IMR-90 (cell line): ENCODE data around the gene HNMT. TPM values are rescaled to one million over a fixed set of nuclear protein-coding genes. Genes with fewer than 3 reads are reported as not detected.

Experiments
- ATAC-seq: fragments of 200-7000 bp; cut with Tn5 transposase; 2 replicates; pipeline ENCODE4 v1.9.1; 2020; ENCODE audit warnings: low read depth, mild to moderate bottlenecking, moderate library complexity
- BruUV-seq: library from RNA; stranded (reverse); fragments of 400-500 nt; replicated peaks from 2 replicates; lab custom pipeline; 2021; lab: Mats Ljungman, UMichigan
- CTCF ChIA-PET: fragments of 300-600 bp; formaldehyde crosslinking; extraction: SDS; loops from one replicate; lab custom pipeline; 2021; ENCODE audit warnings: antibody characterized with exemption; lab: Yijun Ruan, JAX
- POLR2A ChIA-PET: fragments of 300-600 bp; sonication (Branson Sonifier 250); formaldehyde crosslinking; loops from one replicate; lab custom pipeline; 2022; ENCODE audit warnings: antibody characterized with exemption; ENCODE audit not compliant: unreplicated experiment; lab: Charles Lee
- DNase-seq: peaks from one replicate; pipeline ENCODE4 v3.0.0; 2013
- H2AFZ ChIP-seq: replicated peaks from 2 replicates; pipeline ENCODE3; 2013; ENCODE audit warnings: low read length, mild to moderate bottlenecking; ENCODE audit not compliant: poor library complexity
- H2AK5ac ChIP-seq: 2 replicates; pipeline ENCODE4 v1.6.1; 2013; ENCODE audit warnings: low read depth, low read length, inconsistent platforms
- H2AK9ac ChIP-seq: replicated peaks from 2 replicates; pipeline ENCODE3; 2013; ENCODE audit warnings: mild to moderate bottlenecking, low read depth, low read length, moderate library complexity; ENCODE audit not compliant: poor library complexity
- H2BK120ac ChIP-seq: 2 replicates; pipeline ENCODE4 v1.6.1; 2013; ENCODE audit warnings: low read depth, low read length, inconsistent platforms
- H2BK15ac ChIP-seq: 3 replicates; pipeline ENCODE4 v1.6.1; 2013; ENCODE audit warnings: low read depth, low read length, inconsistent platforms
- H2BK20ac ChIP-seq: 2 replicates; pipeline ENCODE4 v1.6.1; 2013; ENCODE audit warnings: low read depth, mild to moderate bottlenecking, inconsistent platforms, low read length, moderate library complexity
- H2BK5ac ChIP-seq: 2 replicates; pipeline ENCODE4 v1.6.1; 2013; ENCODE audit warnings: mild to moderate bottlenecking, low read depth, low read length, inconsistent platforms; ENCODE audit not compliant: poor library complexity, severe bottlenecking
- H3K14ac ChIP-seq: replicated peaks from 2 replicates; pipeline ENCODE4 v1.6.1; 2013; ENCODE audit warnings: low read depth, low read length, inconsistent platforms
- H3K18ac ChIP-seq: 2 replicates; pipeline ENCODE4 v1.6.1; 2013; ENCODE audit warnings: low read depth, low read length, control low read depth
- H3K23ac ChIP-seq: 2 replicates; pipeline ENCODE4 v1.6.1; 2013; ENCODE audit warnings: low read depth, low read length, inconsistent platforms
- H3K27ac ChIP-seq: 2 replicates; pipeline ENCODE4 v1.5.1; 2013; ENCODE audit warnings: mild to moderate bottlenecking, control low read depth, low read length; ENCODE audit not compliant: insufficient read depth
- H3K27me3 ChIP-seq: 2 replicates; pipeline ENCODE4 v1.6.1; 2013; ENCODE audit warnings: low read length; ENCODE audit not compliant: control insufficient read depth, insufficient read depth
- H3K36me3 ChIP-seq: 2 replicates; pipeline ENCODE4 v1.6.1; 2013; ENCODE audit warnings: low read length, mixed read lengths; ENCODE audit not compliant: control insufficient read depth, insufficient read depth
- H3K4ac ChIP-seq: 2 replicates; pipeline ENCODE4 v1.6.1; 2013; ENCODE audit warnings: low read depth, low read length, inconsistent platforms
- H3K4me1 ChIP-seq: 2 replicates; pipeline ENCODE4 v1.6.1; 2013; ENCODE audit warnings: low read length, mixed read lengths; ENCODE audit not compliant: control insufficient read depth, insufficient read depth
- H3K4me2 ChIP-seq: 2 replicates; pipeline ENCODE4 v1.6.1; 2013; ENCODE audit warnings: low read depth, mild to moderate bottlenecking, control low read depth, low read length, moderate library complexity
- H3K4me3 ChIP-seq: 2 replicates; pipeline ENCODE4 v1.5.1; 2013; ENCODE audit warnings: low read depth, mild to moderate bottlenecking, control low read depth, low read length, moderate library complexity; ENCODE audit not compliant: insufficient read depth
- H3K56ac ChIP-seq: 2 replicates; pipeline ENCODE4 v1.6.1; 2013; ENCODE audit warnings: low read length, inconsistent platforms; ENCODE audit not compliant: insufficient read depth; ENCODE audit errors: extremely low read depth
- H3K79me1 ChIP-seq, 2 experiments: 2 replicates each; pipeline ENCODE4 v1.6.1; 2013; ENCODE audit warnings: low read length in 2 of 2, inconsistent platforms in 1 of 2, low read depth in 1 of 2
- H3K9ac ChIP-seq: 2 replicates; pipeline ENCODE4 v1.6.1; 2013; ENCODE audit warnings: low read depth, low read length, control low read depth
- H3K9me1 ChIP-seq: 2 replicates; pipeline ENCODE4 v1.6.1; 2013; ENCODE audit warnings: low read length, inconsistent platforms; ENCODE audit not compliant: insufficient read depth
- H3K9me3 ChIP-seq: 2 replicates; pipeline ENCODE4 v1.6.1; 2013; ENCODE audit warnings: low read length; ENCODE audit not compliant: control insufficient read depth, insufficient read depth
- H4K20me1 ChIP-seq: 2 replicates; pipeline ENCODE4 v1.6.1; 2013; ENCODE audit warnings: low read length, inconsistent platforms; ENCODE audit not compliant: insufficient read depth
- H4K5ac ChIP-seq: 2 replicates; pipeline ENCODE4 v1.6.1; 2013; ENCODE audit warnings: mild to moderate bottlenecking, low read depth, low read length, control low read depth
- H4K8ac ChIP-seq, 2 experiments: 2 replicates each; pipeline ENCODE4 v1.6.1; 2013; ENCODE audit warnings: low read depth in 2 of 2, low read length in 2 of 2, control low read depth in 1 of 2, inconsistent platforms in 1 of 2
- H4K91ac ChIP-seq: 2 replicates; pipeline ENCODE4 v1.6.1; 2013; ENCODE audit warnings: low read depth, low read length, inconsistent platforms; ENCODE audit not compliant: insufficient read depth
- BHLHE40 ChIP-seq: fragments of 150-350 bp; IDR thresholded peaks from 2 replicates; pipeline ENCODE4 v1.6.1; 2016; ENCODE audit warnings: mild to moderate bottlenecking, low read depth, low read length
- CEBPB ChIP-seq: IDR thresholded peaks from 2 replicates; pipeline ENCODE4 v1.6.1; 2012; ENCODE audit warnings: low read depth, low read length, improper control_type of control experiment
- CHD1 ChIP-seq: IDR thresholded peaks from 2 replicates; pipeline ENCODE4 v1.6.1; 2012; ENCODE audit warnings: low read depth, low read length, improper control_type of control experiment
- CTCF ChIP-seq: conservative IDR thresholded peaks from 2 replicates; pipeline ENCODE4 v1.5.1; 2012; ENCODE audit warnings: mild to moderate bottlenecking, low read depth, low read length, improper control_type of control experiment
- ELK1 ChIP-seq: fragments of 150-350 bp; IDR thresholded peaks from 2 replicates; pipeline ENCODE4 v1.6.1; 2016; ENCODE audit warnings: low read depth, mild to moderate bottlenecking, low read length, moderate library complexity, borderline replicate concordance
- FOS ChIP-seq: fragments of 150-350 bp; IDR thresholded peaks from 2 replicates; pipeline ENCODE4 v1.6.1; 2016; ENCODE audit warnings: low read depth, low read length
- MAFK ChIP-seq: IDR thresholded peaks from 2 replicates; pipeline ENCODE4 v1.6.1; 2012; ENCODE audit warnings: low read depth, low read length, improper control_type of control experiment
- MAZ ChIP-seq: IDR thresholded peaks from 2 replicates; pipeline ENCODE4 v1.6.1; 2012; ENCODE audit warnings: low read depth, mild to moderate bottlenecking, low read length, improper control_type of control experiment, moderate library complexity, borderline replicate concordance
- NFE2L2 ChIP-seq: fragments of 150-350 bp; IDR thresholded peaks from 2 replicates; pipeline ENCODE4 v1.6.1; 2016; ENCODE audit warnings: low read depth, mild to moderate bottlenecking, low read length
- RAD21 ChIP-seq: IDR thresholded peaks from 2 replicates; pipeline ENCODE4 v1.6.1; 2012; ENCODE audit warnings: low read length, improper control_type of control experiment
- RCOR1 ChIP-seq: IDR thresholded peaks from 2 replicates; pipeline ENCODE4 v1.6.1; 2012; ENCODE audit warnings: mild to moderate bottlenecking, low read length, improper control_type of control experiment; ENCODE audit not compliant: insufficient replicate concordance
- USF2 ChIP-seq: fragments of 150-350 bp; IDR thresholded peaks from 2 replicates; pipeline ENCODE4 v1.6.1; 2017; ENCODE audit warnings: mild to moderate bottlenecking, antibody characterized with exemption, low read length, low read depth
- WGBS, 2 experiments: methylation state at CpG; one replicate each; pipeline versions ENCODE4 v1.1.5 to v1.1.7; 2013; ENCODE audit warnings: missing lambda C conversion rate in 2 of 2; ENCODE audit not compliant: insufficient read length in 1 of 2; ENCODE audit errors: extremely low coverage in 2 of 2; 5-methylcytosine and 5-hydroxymethylcytosine counted together
- dilution Hi-C: fragments of 300-500 bp; cut with HindIII; formaldehyde crosslinking; loops from one replicate; pipeline ENCODE4 v1.14.3; 2018; ENCODE audit warnings: low sequenced_read_pairs; ENCODE audit not compliant: unreplicated experiment
- in situ Hi-C: fragments of 300-500 bp; cut with MboI; formaldehyde crosslinking; loops from 3 replicates; pipeline ENCODE4 v1.14.3; 2019; ENCODE audit warnings: low sequenced_read_pairs, inconsistent platforms, mixed read lengths
- intact Hi-C: fragments of 100-400 bp; cut with micrococcal nuclease; formaldehyde crosslinking; loops from 2 replicates; pipeline ENCODE4 v1.10.0; 2022
- polyA plus RNA-seq, 3 experiments: library from polyadenylated mRNA; depleted of rRNA; stranded (reverse); fragments of >200 nt; gene quantifications; 2 replicates each; pipeline ENCODE4 v1.2.3, GENCODE V29; 2012; ENCODE audit warnings: low replicate concordance in 1 of 3
- total RNA-seq: library from RNA; depleted of rRNA; stranded (reverse); fragments of >200 nt; gene quantifications from 2 replicates; pipeline ENCODE4 v1.2.3, GENCODE V29; 2012

Gene HNMT
- total and polyA plus RNA-seq, 2 of the 4 experiments (the other 2 are of a cell fraction) = 6.4 to 14.2 TPM

GRCh38 chr2:137945229-137945628 is 19.0 kb upstream of the HNMT start:
- Histone ChIP-seq H4K20me1 (no peaks in the 10 kb centered on the region), H3K79me1 (no peaks in the 10 kb centered on the region), H3K4ac (no peak overlapping the region), H3K23ac (no peak overlapping the region), H3K9me1 (no peaks in the 10 kb centered on the region), H2BK20ac (no peak overlapping the region), H3K18ac (no peak overlapping the region), H3K36me3 (no peaks in the 10 kb centered on the region), H2BK5ac (no peak overlapping the region), H4K8ac (no peak overlapping the region), H4K5ac (no peak overlapping the region), H3K56ac (no peak overlapping the region), H2AK5ac (no peak overlapping the region), H3K4me1 (no peaks in the 10 kb centered on the region; the same call in 1 of the 2 replicates), H2BK120ac (no peak overlapping the region), H3K27me3 (no peaks in the 10 kb centered on the region; the same call in 1 of the 2 replicates), H3K9me3 (no peaks in the 10 kb centered on the region), H2AFZ (no peak overlapping the region), H3K9ac (no peak overlapping the region), H3K27ac (no peak overlapping the region), H2AK9ac (no peak overlapping the region), H3K14ac (no peak overlapping the region), H2BK15ac (no peak overlapping the region), H4K91ac (no peak overlapping the region), H3K4me3 (no peak overlapping the region), H3K4me2 (no peak overlapping the region)
- TF ChIP-seq MAZ (no peak), CEBPB (no peak), USF2 (no peak), ELK1 (no peak), CTCF (no peak), CHD1 (no peak), MAFK (no peak), RAD21 (no peak), BHLHE40 (no peak), RCOR1 (no peak), NFE2L2 (no peak), FOS (no peak)
- in situ Hi-C loops = loop anchor here (10.0 kb wide), 1 partner anchor 150 kb away; no protein-coding TSS in a partner anchor
- POLR2A ChIA-PET = no interaction called here
- CTCF ChIA-PET = no interaction called here
- dilution Hi-C loops = no loop called here
- ATAC-seq = no peak
- no peak for DNase-seq
- intact Hi-C loops = no loop called here
- no CpG with 5 or more reads among the region's 2 CpGs for WGBS, 2 experiments
- BruUV-seq = no TSS peak
